ENCODE results near the gene GDPD4. TPM values are rescaled to one million over a fixed set of nuclear protein-coding genes. Genes with fewer than 3 reads are reported as not detected.
"Not testable (repeated sequence)": the region's sequence is repeated elsewhere in the genome, so short reads cannot be mapped to it uniquely, and the experiment has no call there.

The GDPD4 gene
- total RNA-seq, 1 donor, result not detected

DNA sequence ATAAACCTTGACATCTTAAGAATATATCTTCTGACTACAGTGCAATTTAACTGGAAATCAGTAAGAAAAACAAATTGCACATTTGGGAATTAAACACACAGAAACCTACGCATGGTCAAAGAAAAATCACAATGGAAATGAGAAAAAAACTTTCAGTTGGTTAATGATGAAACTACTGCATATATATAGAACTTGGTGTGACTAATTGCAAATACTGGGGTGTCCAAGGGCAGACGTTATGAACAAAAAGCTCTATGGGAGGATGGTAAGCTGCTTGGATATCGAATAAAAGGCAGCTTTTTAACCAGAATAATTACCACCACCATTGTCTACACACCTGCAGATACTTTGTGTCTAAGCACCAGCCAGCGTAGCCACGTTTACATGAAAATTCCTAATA is 791 bp downstream of the GDPD4 start:
- TF ChIP-seq, protein P1, sequence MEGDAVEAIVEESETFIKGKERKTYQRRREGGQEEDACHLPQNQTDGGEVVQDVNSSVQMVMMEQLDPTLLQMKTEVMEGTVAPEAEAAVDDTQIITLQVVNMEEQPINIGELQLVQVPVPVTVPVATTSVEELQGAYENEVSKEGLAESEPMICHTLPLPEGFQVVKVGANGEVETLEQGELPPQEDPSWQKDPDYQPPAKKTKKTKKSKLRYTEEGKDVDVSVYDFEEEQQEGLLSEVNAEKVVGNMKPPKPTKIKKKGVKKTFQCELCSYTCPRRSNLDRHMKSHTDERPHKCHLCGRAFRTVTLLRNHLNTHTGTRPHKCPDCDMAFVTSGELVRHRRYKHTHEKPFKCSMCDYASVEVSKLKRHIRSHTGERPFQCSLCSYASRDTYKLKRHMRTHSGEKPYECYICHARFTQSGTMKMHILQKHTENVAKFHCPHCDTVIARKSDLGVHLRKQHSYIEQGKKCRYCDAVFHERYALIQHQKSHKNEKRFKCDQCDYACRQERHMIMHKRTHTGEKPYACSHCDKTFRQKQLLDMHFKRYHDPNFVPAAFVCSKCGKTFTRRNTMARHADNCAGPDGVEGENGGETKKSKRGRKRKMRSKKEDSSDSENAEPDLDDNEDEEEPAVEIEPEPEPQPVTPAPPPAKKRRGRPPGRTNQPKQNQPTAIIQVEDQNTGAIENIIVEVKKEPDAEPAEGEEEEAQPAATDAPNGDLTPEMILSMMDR (IDR thresholded peaks at IDR 0.05; ENCODE audit: insufficient read depth, low read length), result no peak
- no peak overlapping the region for H3K4me3 ChIP-seq (ENCODE audit: low read depth, low read length)
- DNase-seq (ENCODE audit: low read depth), result no peak

DNA sequence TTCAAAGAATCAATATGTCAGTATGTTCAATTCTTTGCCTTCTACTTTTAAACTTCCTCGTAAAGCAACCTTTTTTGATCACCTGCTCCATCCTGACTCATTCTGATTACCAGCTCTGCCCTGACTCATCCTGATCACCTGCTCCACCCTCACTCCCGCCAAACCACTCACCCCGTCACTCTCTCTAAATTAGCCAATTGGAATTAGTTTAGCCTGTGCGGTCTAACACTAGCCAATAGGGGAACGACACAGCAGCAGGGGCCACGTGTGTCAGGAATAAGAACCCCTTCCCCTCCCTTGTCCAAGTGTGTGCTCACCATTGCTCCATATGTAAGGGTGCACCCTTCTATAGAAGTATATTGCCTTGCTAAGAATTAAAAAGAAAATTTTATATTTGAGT is 1.5 kb downstream of the GDPD4 start:
- not testable (repeated sequence) for DNase-seq (ENCODE audit: low read depth); H3K4me3 ChIP-seq (ENCODE audit: low read depth, low read length)

DNA sequence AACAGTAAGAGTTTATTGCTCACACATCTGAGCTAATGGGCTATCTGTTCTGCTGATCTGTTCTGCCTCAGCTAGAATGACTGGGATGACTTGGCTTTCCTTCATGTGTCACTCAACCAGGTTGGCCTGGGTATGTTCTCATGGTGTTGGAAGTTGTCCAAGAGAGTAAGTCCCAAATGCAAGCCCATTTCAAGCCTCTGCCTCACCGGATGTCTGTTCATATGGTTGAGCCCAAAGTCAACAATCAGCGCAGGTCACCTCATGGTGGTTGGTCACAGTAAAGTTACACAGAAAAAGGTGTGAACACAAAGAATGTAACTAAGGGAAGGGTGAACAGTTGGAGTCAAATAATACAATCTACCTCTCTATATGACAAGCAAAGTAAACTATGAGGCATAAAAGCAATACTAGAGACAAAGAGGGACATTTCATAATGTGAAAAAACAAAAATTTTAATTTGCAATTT is 1.9 kb downstream of the GDPD4 start:
- H3K4me3 ChIP-seq (ENCODE audit: low read depth, low read length), result no peak overlapping the region
- TF ChIP-seq, protein P1 (IDR thresholded peaks at IDR 0.05; ENCODE audit: insufficient read depth, low read length), result no peak
- no peak for DNase-seq (ENCODE audit: low read depth)

DNA sequence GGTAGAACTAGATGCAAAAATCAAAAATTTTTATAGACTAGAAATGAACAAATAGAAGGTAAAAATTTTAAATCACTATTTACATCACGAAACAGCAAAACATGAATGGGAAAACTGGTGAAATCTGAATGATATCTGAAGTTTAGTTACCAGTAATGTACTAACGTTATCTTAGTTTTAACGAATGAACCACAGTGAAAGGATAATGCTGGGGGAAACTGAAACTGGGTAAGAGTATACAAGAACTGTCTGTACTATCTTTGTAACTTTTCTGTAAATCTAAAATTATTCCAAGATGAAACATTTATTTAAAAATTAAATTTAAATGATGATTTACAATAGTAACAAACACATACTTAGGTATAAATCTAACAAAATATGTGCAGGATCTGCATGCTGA is 7.4 kb downstream of the GDPD4 start:
- H3K4me3 ChIP-seq (ENCODE audit: low read depth, low read length), result no peak overlapping the region
- no peak for DNase-seq (ENCODE audit: low read depth)
- TF ChIP-seq, protein P1 (IDR thresholded peaks at IDR 0.05; ENCODE audit: insufficient read depth, low read length), result no peak

DNA sequence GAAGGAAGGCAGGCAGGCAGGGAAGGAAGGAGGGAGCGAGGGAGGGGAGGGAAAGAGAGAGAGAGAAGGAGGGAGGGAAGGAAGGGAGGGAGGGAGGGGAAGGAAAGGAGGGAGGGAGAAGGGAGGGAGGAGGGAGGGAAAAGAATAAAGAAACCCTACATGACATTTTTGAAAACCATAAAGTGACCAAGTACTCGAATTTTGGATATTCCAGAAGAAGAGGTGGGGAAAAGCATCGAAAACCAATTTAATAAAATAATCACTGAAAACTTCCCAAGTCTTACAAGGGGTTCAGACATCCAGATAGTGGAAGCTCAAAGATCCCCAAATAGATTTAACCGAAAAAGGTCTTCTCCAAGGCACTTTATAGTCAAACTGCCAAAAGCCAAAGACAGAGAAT is 11.7 kb downstream of the GDPD4 start:
- no peak for DNase-seq (ENCODE audit: low read depth)
- H3K4me3 ChIP-seq (ENCODE audit: low read depth, low read length), result no peak overlapping the region
- TF ChIP-seq, protein P1 (IDR thresholded peaks at IDR 0.05; ENCODE audit: insufficient read depth, low read length), result no peak

DNA sequence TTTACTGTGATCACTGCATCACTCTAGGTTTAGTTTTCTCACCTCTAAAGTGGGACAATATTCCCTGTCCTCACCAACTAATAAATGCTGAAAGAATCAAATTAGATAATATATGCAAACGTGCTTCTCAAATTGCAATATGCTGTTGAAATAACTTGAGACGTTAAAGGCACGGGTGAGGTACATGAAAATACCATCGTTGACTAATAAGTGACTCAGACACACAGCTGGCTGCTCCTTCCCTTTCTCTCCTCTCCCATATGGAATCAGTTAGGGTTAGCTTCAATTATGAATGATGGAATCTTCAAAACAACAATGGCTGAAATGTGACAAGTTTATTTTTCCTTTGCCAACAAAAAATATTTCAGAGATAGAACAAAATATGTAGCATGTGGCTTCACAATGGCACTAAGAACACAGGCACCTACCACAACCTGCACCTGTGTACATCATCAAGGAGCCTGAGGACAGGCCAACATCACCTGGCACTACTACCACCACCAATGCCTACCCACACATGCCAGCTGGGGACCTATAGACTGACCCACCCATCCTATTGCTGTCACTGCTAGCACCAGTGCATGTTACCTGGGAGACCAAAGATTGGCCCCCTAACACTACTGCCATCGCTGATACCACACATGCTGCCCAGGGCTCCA is 13.7 kb downstream of the GDPD4 start:
- TF ChIP-seq, protein P1 (IDR thresholded peaks at IDR 0.05; ENCODE audit: insufficient read depth, low read length), result no peak
- H3K4me3 ChIP-seq (ENCODE audit: low read depth, low read length), result no peak overlapping the region

DNA sequence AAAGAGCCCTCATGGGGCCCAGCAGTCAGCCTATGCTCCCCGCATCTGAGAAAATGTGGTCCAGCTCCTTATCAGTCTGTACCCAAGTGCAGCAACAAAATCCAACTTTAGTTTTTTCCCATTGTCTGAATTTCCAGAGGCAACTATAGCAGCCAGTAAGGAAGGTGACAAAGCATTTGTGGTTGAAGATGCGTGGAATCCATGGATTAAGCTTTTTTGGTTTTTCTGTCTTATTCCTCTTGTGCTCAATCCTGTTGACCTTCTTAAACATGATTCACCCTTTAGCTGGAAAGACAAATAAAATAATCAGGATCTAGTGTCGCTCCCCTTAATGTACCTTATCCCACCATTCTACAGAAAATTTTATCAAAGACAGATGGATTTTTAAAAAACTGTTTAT is 14.3 kb downstream of the GDPD4 start:
- DNase-seq (ENCODE audit: low read depth), result peak; percentile 23
- TF ChIP-seq, protein P1 (IDR thresholded peaks at IDR 0.05; ENCODE audit: insufficient read depth, low read length), result no peak
- no peak overlapping the region for H3K4me3 ChIP-seq (ENCODE audit: low read depth, low read length)

More for the DNA sequence above, 13.7 kb downstream of the GDPD4 start:
- peak; percentile 91 for DNase-seq (ENCODE audit: low read depth)

All from fibroblast of the aortic adventitia (primary cell).